Esophagus muscularis mucosa (tissue), 4 donors: ENCODE data around the gene PRR27. TPM values are rescaled to one million over a fixed set of nuclear protein-coding genes. Genes with fewer than 3 reads are reported as not detected.

Source experiments
- DNase-seq: peaks from one replicate; pipeline ENCODE4 v3.0.0-alpha.2; 2017; ENCODE audit errors: extremely low spot score
- H3K27ac ChIP-seq, 4 donors: fragments of 200-600 bp; sonication (generic); replicated peaks in 1 of 4; 1 replicate in 3 of 4; 2 replicates in 1 of 4; pipeline ENCODE4 v1.5.1; 2016 to 2019; ENCODE audit warnings: mild to moderate bottlenecking in 1 of 4
- H3K27me3 ChIP-seq, 4 donors: fragments of 200-600 bp; sonication (generic); one replicate each; pipeline versions ENCODE4 v1.5.1 to v1.6.0; 2016 to 2019
- H3K36me3 ChIP-seq, 4 donors: fragments of 200-600 bp; sonication (generic); one replicate each; pipeline ENCODE4 v1.5.1; 2016 to 2019
- H3K4me1 ChIP-seq, 4 donors: fragments of 200-600 bp; sonication (generic); one replicate each; pipeline ENCODE4 v1.5.1; 2016 to 2019
- H3K4me3 ChIP-seq, 4 donors: fragments of 200-600 bp; sonication (generic); 1 replicate in 2 of 4; 2 replicates in 2 of 4; pipeline ENCODE4 v1.5.1; 2016 to 2019; ENCODE audit warnings: mild to moderate bottlenecking in 4 of 4, moderate library complexity in 1 of 4
- H3K9me3 ChIP-seq, 4 donors: fragments of 200-600 bp; sonication (generic); 1 replicate in 3 of 4; 2 replicates in 1 of 4; pipeline ENCODE4 v1.5.1; 2016 to 2019
- EP300 ChIP-seq: sonication (generic); formaldehyde crosslinking; IDR thresholded peaks from one replicate; pipeline ENCODE4 v1.6.1; 2017; ENCODE audit warnings: antibody characterized with exemption
- POLR2A ChIP-seq: fragments of 450-650 bp; IDR thresholded peaks from one replicate; pipeline ENCODE4 v1.6.1; 2017; ENCODE audit warnings: antibody characterized with exemption, moderate library complexity, mild to moderate bottlenecking, low read depth
- POLR2AphosphoS5 ChIP-seq, 2 donors: sonication (generic); formaldehyde crosslinking; IDR thresholded peaks; one replicate each; pipeline ENCODE4 v1.6.1; 2017; ENCODE audit warnings: antibody characterized with exemption in 2 of 2
- WGBS: methylation state at CpG from one replicate; pipeline ENCODE4 v1.1.5; 2018; 5-methylcytosine and 5-hydroxymethylcytosine counted together
- intact Hi-C: fragments of 100-400 bp; cut with DNase I; formaldehyde crosslinking; loops from one replicate; pipeline ENCODE4 v1.15.1; 2023
- total RNA-seq, 4 donors: library from RNA; depleted of rRNA; stranded (reverse); fragments of >200 nt; gene quantifications; one replicate each; pipeline versions ENCODE4 v1.1.0 to v1.2.1, GENCODE V29; 2016
- TF ChIP-seq, protein P1 (sequence below), 3 experiments: fragments of 200-600 bp in 2 of 3; fragments of 450-650 bp in 1 of 3; sonication (generic) in 2 of 3; IDR thresholded peaks; one replicate each; pipeline ENCODE4 v1.5.1; 2017 to 2019; ENCODE audit warnings: antibody characterized with exemption in 3 of 3, mild to moderate bottlenecking in 2 of 3, moderate library complexity in 1 of 3

PRR27 gene
- total RNA-seq, 4 donors from 2014 or later, result not detected

GRCh38 chr4:70133473-70133872 lies 20.6 kb upstream of the PRR27 start:
- DNase-seq, result no peak
- Histone ChIP-seq H3K4me1 (no peaks in the 10 kb centered on the region), H3K27me3 (no peaks in the 10 kb centered on the region), H3K4me3 (no peak overlapping the region), H3K9me3 (no peaks in the 10 kb centered on the region), H3K27ac (no peak overlapping the region), H3K36me3 (no peaks in the 10 kb centered on the region)
- 65% methylated on average over 15 of the region's 15 CpGs for WGBS
- intact Hi-C loops, result no loop called here
- no peak for TF ChIP-seq POLR2AphosphoS5 (IDR thresholded peaks at IDR 0.05)
- no peak for TF ChIP-seq EP300
- no peak for TF ChIP-seq POLR2A
- TF ChIP-seq, protein P1, sequence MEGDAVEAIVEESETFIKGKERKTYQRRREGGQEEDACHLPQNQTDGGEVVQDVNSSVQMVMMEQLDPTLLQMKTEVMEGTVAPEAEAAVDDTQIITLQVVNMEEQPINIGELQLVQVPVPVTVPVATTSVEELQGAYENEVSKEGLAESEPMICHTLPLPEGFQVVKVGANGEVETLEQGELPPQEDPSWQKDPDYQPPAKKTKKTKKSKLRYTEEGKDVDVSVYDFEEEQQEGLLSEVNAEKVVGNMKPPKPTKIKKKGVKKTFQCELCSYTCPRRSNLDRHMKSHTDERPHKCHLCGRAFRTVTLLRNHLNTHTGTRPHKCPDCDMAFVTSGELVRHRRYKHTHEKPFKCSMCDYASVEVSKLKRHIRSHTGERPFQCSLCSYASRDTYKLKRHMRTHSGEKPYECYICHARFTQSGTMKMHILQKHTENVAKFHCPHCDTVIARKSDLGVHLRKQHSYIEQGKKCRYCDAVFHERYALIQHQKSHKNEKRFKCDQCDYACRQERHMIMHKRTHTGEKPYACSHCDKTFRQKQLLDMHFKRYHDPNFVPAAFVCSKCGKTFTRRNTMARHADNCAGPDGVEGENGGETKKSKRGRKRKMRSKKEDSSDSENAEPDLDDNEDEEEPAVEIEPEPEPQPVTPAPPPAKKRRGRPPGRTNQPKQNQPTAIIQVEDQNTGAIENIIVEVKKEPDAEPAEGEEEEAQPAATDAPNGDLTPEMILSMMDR (IDR thresholded peaks at IDR 0.05), result no peak

DNA sequence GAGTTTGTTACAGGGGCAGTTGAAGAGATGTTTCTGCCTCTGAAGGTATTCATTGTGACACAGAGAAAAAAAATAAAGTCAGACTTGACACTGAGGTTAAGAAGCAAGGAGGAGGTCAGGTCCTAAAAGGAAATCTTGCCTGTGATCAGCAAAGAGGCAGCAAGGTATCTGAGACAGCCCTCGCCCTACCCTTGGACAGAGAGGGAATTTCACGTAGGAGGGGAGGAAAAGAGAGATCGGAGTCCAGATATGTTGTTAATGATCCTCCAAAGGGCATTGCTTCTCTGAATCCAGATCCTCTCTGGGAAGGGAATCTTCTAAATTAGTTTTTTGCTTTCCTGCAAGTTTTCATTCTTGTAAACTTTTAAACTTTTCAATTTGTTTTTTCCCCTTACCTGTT lies 15.3 kb upstream of the PRR27 start:
- Histone ChIP-seq H3K9me3 (no peaks in the 10 kb centered on the region), H3K4me3 (no peak overlapping the region), H3K27me3 (no peaks in the 10 kb centered on the region), H3K36me3 (no peaks in the 10 kb centered on the region), H3K27ac (no peak overlapping the region), H3K4me1 (no peaks in the 10 kb centered on the region)
- DNase-seq, result no peak
- intact Hi-C loops, result no loop called here
- WGBS, result 75% methylated on average over 3 of the region's 3 CpGs
- TF ChIP-seq, protein P1 (IDR thresholded peaks at IDR 0.05), result no peak
- no peak for TF ChIP-seq POLR2A

GRCh38 chr4:70151271-70151670 lies 2.8 kb upstream of the PRR27 start:
- intact Hi-C loops, result no loop called here
- no peak for DNase-seq
- TF ChIP-seq POLR2AphosphoS5 (IDR thresholded peaks at IDR 0.05) (no peak), POLR2A (no peak), EP300 (no peak)
- TF ChIP-seq, protein P1 (IDR thresholded peaks at IDR 0.05), result no peak
- Histone ChIP-seq H3K27ac (no peak overlapping the region), H3K4me1 (no peaks in the 10 kb centered on the region), H3K27me3 (no peaks in the 10 kb centered on the region), H3K9me3 (no peaks in the 10 kb centered on the region), H3K4me3 (no peak overlapping the region), H3K36me3 (no peaks in the 10 kb centered on the region)
- WGBS, result 31% methylated on average over 3 of the region's 3 CpGs

GRCh38 chr4:70152088-70152487 lies 1.9 kb upstream of the PRR27 start:
- no peaks in the 10 kb centered on the region for H3K27me3 ChIP-seq
- no peak overlapping the region for H3K4me3 ChIP-seq
- no peaks in the 10 kb centered on the region for H3K36me3 ChIP-seq
- no peak for DNase-seq
- H3K27ac ChIP-seq, result no peak overlapping the region
- intact Hi-C loops, result no loop called here
- TF ChIP-seq POLR2AphosphoS5 (IDR thresholded peaks at IDR 0.05) (no peak), POLR2A (no peak)
- TF ChIP-seq, protein P1 (IDR thresholded peaks at IDR 0.05), result no peak
- H3K4me1 ChIP-seq, result no peaks in the 10 kb centered on the region
- H3K9me3 ChIP-seq, result no peaks in the 10 kb centered on the region
- 86% methylated on average over 2 of the region's 2 CpGs for WGBS

GRCh38 chr4:70158576-70158975 lies 4.5 kb downstream of the PRR27 start:
- no peaks in the 10 kb centered on the region for H3K4me1 ChIP-seq
- no peak for DNase-seq
- H3K9me3 ChIP-seq, result no peaks in the 10 kb centered on the region
- intact Hi-C loops, result no loop called here
- H3K27me3 ChIP-seq, result no peaks in the 10 kb centered on the region
- TF ChIP-seq, protein P1 (IDR thresholded peaks at IDR 0.05), result no peak
- TF ChIP-seq POLR2A (no peak), POLR2AphosphoS5 (IDR thresholded peaks at IDR 0.05) (no peak), EP300 (no peak)
- no peaks in the 10 kb centered on the region for H3K36me3 ChIP-seq
- no peak overlapping the region for H3K27ac ChIP-seq
- H3K4me3 ChIP-seq, result no peak overlapping the region
- 83% methylated on average over 2 of the region's 2 CpGs for WGBS
